Right lobe of liver (tissue), 4 donors: Measurements from ENCODE around the gene BID.

Experiments used
- POLR2A ChIP-seq: fragments of 450-650 bp; IDR thresholded peaks from one replicate; pipeline ENCODE4 v1.6.1; 2017; ENCODE audit warnings: antibody characterized with exemption, mild to moderate bottlenecking
- TF ChIP-seq, protein P1 (sequence below), 4 donors: fragments of 200-600 bp in 3 of 4; fragments of 450-650 bp in 1 of 4; IDR thresholded peaks; one replicate each; pipeline versions ENCODE4 v1.5.1 to v1.8.0; 2016 to 2022; ENCODE audit warnings: antibody characterized with exemption in 4 of 4, mild to moderate bottlenecking in 2 of 4
- donor health status: DM: no; HTN: no; CAD: no.
- donor health status: DM: no; HTN: no; CAD: no.
- donor health status: DM: no; HTN: yes; CAD: no.

DNA sequence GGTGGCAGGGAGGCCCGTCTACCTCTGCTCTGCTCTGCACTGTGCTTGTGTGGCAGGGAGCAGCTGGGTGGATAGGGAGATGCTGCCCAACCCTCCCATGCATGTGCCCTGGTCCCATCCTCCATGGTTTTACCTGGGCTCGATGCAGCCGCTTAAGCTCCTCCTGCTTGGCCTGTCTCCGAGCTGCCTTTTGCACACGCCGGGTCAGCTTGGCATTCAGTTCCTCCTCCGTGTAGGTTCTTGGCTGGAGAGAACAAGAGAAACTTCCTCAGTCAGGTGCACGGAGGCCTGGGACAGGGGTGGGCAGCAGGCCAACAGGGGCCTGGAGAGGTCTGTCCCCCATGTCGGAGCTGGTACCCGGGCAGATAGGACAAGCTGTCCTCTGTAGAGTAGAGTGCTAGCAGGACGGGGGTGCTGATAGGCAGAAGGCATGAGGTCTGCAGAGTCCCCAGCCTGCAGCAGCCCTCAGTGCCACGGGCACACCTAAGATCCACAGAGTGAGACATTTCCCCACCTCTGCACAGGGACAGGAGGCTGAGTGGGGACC is 36.4 kb upstream of the BID start:
- TF ChIP-seq, protein P1, sequence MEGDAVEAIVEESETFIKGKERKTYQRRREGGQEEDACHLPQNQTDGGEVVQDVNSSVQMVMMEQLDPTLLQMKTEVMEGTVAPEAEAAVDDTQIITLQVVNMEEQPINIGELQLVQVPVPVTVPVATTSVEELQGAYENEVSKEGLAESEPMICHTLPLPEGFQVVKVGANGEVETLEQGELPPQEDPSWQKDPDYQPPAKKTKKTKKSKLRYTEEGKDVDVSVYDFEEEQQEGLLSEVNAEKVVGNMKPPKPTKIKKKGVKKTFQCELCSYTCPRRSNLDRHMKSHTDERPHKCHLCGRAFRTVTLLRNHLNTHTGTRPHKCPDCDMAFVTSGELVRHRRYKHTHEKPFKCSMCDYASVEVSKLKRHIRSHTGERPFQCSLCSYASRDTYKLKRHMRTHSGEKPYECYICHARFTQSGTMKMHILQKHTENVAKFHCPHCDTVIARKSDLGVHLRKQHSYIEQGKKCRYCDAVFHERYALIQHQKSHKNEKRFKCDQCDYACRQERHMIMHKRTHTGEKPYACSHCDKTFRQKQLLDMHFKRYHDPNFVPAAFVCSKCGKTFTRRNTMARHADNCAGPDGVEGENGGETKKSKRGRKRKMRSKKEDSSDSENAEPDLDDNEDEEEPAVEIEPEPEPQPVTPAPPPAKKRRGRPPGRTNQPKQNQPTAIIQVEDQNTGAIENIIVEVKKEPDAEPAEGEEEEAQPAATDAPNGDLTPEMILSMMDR (IDR thresholded peaks at IDR 0.05), result no peak
- TF ChIP-seq POLR2A, result no peak
